HTERT RPE-1 (cell line): ENCODE data around the gene VSNL1.

Experiments used
- in situ Hi-C: fragments of 300-500 bp; cut with MboI; formaldehyde crosslinking; loops from 4 replicates; pipeline ENCODE4 v1.14.3; 2020; ENCODE audit warnings: low sequenced_read_pairs

The VSNL1 gene

DNA sequence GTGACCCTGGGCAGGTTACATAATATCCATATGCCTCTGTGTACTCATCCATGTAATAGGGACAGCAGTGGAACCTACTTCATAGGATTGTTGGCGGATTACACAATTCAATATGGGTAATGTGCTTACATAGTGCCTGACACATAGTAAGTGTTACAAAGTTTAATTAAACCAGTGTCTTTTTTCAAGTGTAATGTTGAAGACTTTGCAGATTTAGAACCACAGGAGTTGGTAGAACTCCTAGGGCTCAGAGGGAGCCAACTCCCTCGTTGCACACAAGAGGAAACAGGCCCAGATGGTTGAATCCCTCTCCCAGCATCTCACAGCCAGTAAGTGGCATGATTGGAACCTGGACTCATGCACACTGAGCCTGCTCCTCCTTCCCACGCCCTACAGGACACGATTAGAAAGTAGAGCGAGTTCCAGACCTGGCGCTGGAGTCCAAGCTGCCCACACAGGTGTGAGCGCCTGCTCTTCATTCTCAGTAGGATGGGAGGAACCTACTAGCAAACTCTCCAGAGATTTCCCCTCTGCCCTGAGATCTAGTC lies 97.8 kb downstream of the VSNL1 start:
- in situ Hi-C loops: no loop called here

DNA sequence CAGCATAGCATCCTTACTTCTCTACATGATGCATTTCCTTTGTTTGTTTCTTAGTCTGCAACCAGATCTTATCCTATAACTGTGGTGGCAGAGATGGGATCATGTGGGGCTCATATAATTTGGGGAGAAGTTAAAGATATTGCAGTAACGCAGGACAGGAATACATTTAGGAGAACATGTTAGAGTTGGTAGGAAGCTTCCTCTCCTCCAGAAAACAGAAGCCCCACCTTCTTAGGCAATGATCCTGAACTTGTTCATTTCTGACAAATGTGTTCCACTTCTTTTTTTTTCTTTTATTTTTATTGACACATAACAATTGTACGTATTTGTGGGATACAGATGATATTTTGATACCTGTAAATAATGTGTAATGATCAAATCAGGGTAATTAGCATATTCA lies 99.9 kb downstream of the VSNL1 start:
- in situ Hi-C loops: no loop called here

- in situ Hi-C loops: no loop called here
Measured at GRCh38 chr2:17643031-17643615, 102.6 kb downstream of the VSNL1 start.

DNA sequence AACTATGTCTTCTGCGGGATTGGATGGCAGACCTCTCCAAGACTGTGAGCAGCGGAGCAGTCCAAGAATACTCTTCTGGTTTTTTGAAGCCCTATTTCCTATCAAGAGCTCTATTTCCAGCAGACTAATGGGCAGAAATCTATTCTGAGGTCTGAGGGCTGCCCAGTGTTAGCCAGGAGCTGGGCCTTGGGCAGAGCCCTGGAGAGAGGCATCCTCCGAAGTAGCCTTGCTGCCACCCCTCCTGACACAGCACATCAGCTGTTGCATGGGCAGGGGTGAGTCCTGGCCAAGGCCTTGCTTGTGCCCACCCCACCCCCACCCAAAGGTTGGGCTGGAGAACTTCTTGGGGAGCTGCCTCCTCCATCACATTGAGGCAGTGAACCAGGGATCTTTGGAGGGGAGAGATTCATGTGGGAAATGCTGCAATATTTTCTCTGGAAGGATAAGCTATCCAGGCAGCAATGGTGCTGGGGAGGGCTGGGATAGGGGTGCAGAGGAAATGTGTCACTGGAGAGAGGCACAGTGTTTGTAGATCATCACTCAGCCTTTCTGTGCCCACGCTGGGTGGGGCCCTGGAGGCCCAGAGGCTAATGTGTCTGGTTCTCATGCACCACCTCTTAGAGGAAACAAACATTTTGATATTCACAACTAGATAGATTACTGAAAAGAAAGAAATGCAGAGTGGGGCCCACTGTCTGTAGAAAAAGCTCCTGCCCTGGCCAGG lies 104.7 kb downstream of the VSNL1 start:
- in situ Hi-C loops: no loop called here

DNA sequence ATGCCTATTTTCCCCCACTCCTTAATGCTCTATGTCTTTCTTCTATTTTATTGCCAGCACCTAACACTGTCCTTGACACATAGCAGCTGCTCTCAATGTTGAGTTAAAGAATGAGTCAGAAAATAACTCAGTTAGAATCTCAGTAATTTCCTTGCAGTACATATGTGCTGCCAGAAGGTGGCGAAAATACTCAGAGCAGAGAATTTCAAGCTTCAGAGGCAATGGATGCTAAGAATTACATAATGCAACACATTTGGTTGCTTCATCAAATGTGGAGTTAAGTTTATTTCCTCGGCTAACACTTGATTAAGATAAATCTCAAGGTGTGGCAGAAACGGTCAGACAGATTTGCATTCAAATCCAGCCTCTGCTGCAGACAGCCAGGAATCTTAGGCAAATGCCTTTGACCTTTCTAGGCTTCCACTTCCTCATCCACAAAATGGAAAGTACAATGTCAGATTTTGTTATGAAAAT lies 105.6 kb downstream of the VSNL1 start:
- in situ Hi-C loops: no loop called here

GRCh38 chr2:17646838-17647701 lies 106.6 kb downstream of the VSNL1 start:
- in situ Hi-C loops: no loop called here

GRCh38 chr2:17648581-17648980 lies 108.1 kb downstream of the VSNL1 start:
- in situ Hi-C loops: no loop called here

GRCh38 chr2:17649026-17649425 lies 108.5 kb downstream of the VSNL1 start:
- in situ Hi-C loops: no loop called here

- in situ Hi-C loops: no loop called here
Measured at GRCh38 chr2:17652681-17653394, 112.3 kb downstream of the VSNL1 start.

DNA sequence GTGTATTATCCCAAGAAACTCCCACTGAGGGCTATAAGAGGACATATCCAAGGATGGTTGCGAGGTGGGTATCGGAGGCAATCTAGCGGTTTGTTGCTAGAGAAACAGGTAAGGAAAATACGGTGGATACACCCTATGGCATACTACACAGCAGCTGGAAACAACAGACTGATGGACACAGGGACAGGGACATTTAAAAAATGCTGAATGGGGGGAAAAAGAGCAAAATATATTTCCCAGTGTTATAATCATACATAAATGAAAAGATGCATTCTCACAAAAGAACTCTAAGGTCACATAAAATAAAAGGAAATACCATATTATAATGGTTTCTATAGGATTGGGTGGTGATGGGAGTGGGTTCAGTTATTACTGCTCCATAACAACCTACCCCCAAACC lies 117.3 kb downstream of the VSNL1 start:
- in situ Hi-C loops: no loop called here

DNA sequence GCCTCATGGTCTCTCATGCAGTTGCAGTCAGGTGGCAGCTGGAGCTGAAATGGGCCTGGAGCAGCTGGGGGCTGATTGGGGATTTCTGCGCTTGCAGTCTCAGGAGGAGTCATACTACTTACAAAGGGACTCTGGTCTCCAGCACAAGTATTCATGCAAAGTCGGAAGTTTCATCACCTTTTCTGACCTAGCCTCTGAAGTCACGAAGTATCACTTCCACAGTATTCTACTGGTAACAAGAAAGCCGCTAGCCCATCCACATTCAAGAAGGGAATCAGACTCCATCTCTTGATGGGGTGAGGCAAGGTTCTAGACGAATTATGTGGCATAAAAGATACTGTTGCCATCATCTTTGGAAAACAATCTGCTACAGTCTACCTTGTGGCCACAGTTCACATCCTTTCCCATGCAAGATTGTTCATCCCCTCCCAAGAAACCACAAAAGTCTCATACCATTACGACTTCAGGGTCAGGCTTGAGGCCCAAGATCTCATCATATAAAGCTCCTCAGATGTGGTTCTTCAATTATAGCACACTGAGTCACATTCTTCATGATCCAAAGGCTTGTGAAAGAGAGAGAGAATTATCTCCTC lies 117.9 kb downstream of the VSNL1 start:
- in situ Hi-C loops: no loop called here

DNA sequence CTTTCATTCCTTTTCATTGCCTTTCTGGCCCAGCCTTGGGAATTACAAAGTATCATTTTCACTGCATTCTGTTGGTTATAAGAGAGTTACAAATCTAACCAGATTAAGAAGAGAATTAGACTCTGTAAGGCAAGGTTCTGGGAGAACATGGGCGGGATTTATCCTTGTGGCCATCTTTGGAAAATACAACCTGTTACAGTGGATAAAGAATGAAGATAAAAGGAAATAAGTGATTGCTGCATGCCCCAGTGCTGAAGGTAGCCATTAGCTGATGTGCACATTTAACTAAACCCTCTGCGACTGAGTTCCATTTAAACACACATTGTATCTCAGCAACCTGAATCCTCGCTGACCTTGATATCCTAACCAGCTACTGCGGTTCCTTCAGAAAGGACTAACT lies 119.7 kb downstream of the VSNL1 start:
- in situ Hi-C loops: no loop called here

GRCh38 chr2:17661460-17661859 lies 121.0 kb downstream of the VSNL1 start:
- in situ Hi-C loops: no loop called here

- in situ Hi-C loops: no loop called here
Measured at GRCh38 chr2:17662723-17663122, 122.2 kb downstream of the VSNL1 start.

GRCh38 chr2:17664534-17664933 lies 124.0 kb downstream of the VSNL1 start:
- in situ Hi-C loops: no loop called here

GRCh38 chr2:17667898-17668297 lies 127.4 kb downstream of the VSNL1 start:
- in situ Hi-C loops: no loop called here

- in situ Hi-C loops: no loop called here
Measured at GRCh38 chr2:17672583-17673317, 132.3 kb downstream of the VSNL1 start.

- in situ Hi-C loops: no loop called here
Measured at GRCh38 chr2:17674817-17675216, 134.3 kb downstream of the VSNL1 start.

- in situ Hi-C loops: no loop called here
Measured at GRCh38 chr2:17680119-17680518, 139.6 kb downstream of the VSNL1 start.
